ENCODE results near the gene USP34.

The USP34 gene

DNA sequence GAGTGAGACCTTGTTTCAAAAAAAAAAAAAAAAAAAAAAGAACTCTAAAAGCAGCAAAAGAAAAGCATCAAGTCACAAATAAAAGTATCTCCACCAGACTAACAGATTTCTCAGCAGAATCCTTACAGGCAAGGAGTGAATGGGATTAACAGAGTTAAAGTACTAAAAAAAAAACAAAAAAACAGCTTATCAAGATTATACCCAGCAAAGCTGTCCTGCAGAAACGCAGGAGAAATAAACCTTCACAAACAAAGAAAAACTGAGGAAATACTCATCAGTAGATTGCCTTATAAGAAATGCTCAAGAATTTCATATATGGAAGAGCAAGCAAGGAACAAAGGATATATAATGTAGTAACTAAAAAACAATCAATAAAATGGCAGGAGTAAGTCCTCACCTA lies 35.6 kb downstream of the USP34 start:
- H3K4me1 ChIP-seq (ENCODE audit: insufficient read depth, insufficient read length) = peaks cover 6% of the 10 kb centered on the region
- H3K27me3 ChIP-seq (ENCODE audit: insufficient read depth, insufficient read length) = no peaks in the 10 kb centered on the region
- H3K4me3 ChIP-seq (ENCODE audit: insufficient read length, low read depth) = no peak overlapping the region
- no peak overlapping the region for H3K9ac ChIP-seq (ENCODE audit: insufficient read length, low read depth)
- no peak for TF ChIP-seq YY1 (IDR thresholded peaks at IDR 0.05; ENCODE audit: insufficient read depth, insufficient read length)
- DNase-seq (ENCODE audit: low read depth, low spot score) = no peak
- peaks cover 7% of the 10 kb centered on the region for H3K36me3 ChIP-seq (ENCODE audit: insufficient read depth, insufficient read length, low read length)
- no peaks in the 10 kb centered on the region for H3K9me3 ChIP-seq (ENCODE audit: insufficient read depth, low read length)

- Histone ChIP-seq H3K9ac (ENCODE audit: insufficient read length, low read depth) (no peak overlapping the region), H3K27me3 (ENCODE audit: insufficient read depth, insufficient read length) (no peaks in the 10 kb centered on the region), H3K4me3 (ENCODE audit: insufficient read length, low read depth) (no peak overlapping the region), H3K9me3 (ENCODE audit: insufficient read depth, low read length) (no peaks in the 10 kb centered on the region), H3K36me3 (ENCODE audit: insufficient read depth, insufficient read length, low read length) (peaks cover under 1% of the 10 kb centered on the region), H3K4me1 (ENCODE audit: insufficient read depth, insufficient read length) (peaks cover 3% of the 10 kb centered on the region)
- DNase-seq (ENCODE audit: low read depth, low spot score) = no peak
- TF ChIP-seq YY1 (IDR thresholded peaks at IDR 0.05; ENCODE audit: insufficient read depth, insufficient read length) = no peak
- TF ChIP-seq ZNF274 (IDR thresholded peaks at IDR 0.05; ENCODE audit: low read depth, low read length) = no peak
- TF ChIP-seq SUZ12 (IDR thresholded peaks at IDR 0.05; ENCODE audit: extremely low read depth, insufficient read depth, insufficient read length) = no peak
Observed at GRCh38 chr2:61434314-61434713, 36.6 kb downstream of the USP34 start.

DNA sequence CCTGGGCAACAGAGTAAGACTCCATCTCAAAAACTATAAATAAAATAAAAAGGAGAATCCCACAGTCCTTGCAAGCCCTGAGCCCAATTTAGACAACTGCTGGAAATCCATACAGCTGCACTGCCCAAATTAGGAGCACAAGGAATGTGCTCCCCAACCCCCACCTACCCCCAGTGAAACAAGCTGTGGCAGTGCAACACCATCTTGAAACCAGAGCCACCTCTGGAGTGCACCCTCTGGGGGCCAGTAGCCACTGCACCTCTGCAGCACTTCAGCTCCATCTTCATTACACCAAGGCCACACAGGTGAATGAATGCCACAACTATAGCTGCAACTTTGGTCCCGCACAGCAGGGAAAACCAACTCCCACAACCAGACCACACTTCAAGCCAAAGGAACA lies 37.3 kb downstream of the USP34 start:
- no peak for DNase-seq (ENCODE audit: low read depth, low spot score)
- Histone ChIP-seq H3K27me3 (ENCODE audit: insufficient read depth, insufficient read length) (no peaks in the 10 kb centered on the region), H3K4me1 (ENCODE audit: insufficient read depth, insufficient read length) (peaks cover 3% of the 10 kb centered on the region), H3K36me3 (ENCODE audit: insufficient read depth, insufficient read length, low read length) (no peaks in the 10 kb centered on the region), H3K9me3 (ENCODE audit: insufficient read depth, low read length) (no peaks in the 10 kb centered on the region), H3K9ac (ENCODE audit: insufficient read length, low read depth) (no peak overlapping the region), H3K4me3 (ENCODE audit: insufficient read length, low read depth) (no peak overlapping the region)
- TF ChIP-seq ZNF274 (IDR thresholded peaks at IDR 0.05; ENCODE audit: low read depth, low read length) = no peak
- TF ChIP-seq SUZ12 (IDR thresholded peaks at IDR 0.05; ENCODE audit: extremely low read depth, insufficient read depth, insufficient read length) = no peak

- no peaks in the 10 kb centered on the region for H3K27me3 ChIP-seq (ENCODE audit: insufficient read depth, insufficient read length)
- H3K4me3 ChIP-seq (ENCODE audit: insufficient read length, low read depth) = no peak overlapping the region
- no peaks in the 10 kb centered on the region for H3K36me3 ChIP-seq (ENCODE audit: insufficient read depth, insufficient read length, low read length)
- no peak overlapping the region for H3K9ac ChIP-seq (ENCODE audit: insufficient read length, low read depth)
- no peak for TF ChIP-seq SUZ12 (IDR thresholded peaks at IDR 0.05; ENCODE audit: extremely low read depth, insufficient read depth, insufficient read length)
- H3K9me3 ChIP-seq (ENCODE audit: insufficient read depth, low read length) = no peaks in the 10 kb centered on the region
- peaks cover 3% of the 10 kb centered on the region for H3K4me1 ChIP-seq (ENCODE audit: insufficient read depth, insufficient read length)
- DNase-seq (ENCODE audit: low read depth, low spot score) = no peak
Observed at GRCh38 chr2:61432990-61433389, 37.9 kb downstream of the USP34 start.

DNA sequence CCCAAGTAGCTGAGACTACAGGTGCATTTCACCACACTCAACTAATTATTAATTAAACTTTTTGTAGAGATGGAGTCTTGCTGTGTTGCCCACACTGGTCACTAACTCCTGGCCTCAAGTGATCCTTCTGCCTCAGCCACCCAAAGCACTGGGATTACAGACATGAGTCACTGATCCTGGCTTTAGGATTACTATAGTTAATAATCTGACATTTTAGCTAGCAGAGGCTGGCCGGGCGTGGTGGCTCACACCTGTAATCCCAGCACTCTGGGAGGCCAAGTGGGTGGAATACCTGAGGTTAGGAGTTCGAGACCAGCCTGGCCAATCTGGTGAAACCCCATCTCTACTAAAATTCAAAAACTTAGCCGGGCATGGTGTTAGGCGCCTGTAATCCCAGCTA lies 39.5 kb downstream of the USP34 start:
- H3K9ac ChIP-seq (ENCODE audit: insufficient read length, low read depth) = no peak overlapping the region
- TF ChIP-seq SUZ12 (IDR thresholded peaks at IDR 0.05; ENCODE audit: extremely low read depth, insufficient read depth, insufficient read length) = no peak
- TF ChIP-seq YY1 (IDR thresholded peaks at IDR 0.05; ENCODE audit: insufficient read depth, insufficient read length) = no peak
- no peak for TF ChIP-seq ZNF274 (IDR thresholded peaks at IDR 0.05; ENCODE audit: low read depth, low read length)
- H3K4me1 ChIP-seq (ENCODE audit: insufficient read depth, insufficient read length) = peaks cover 3% of the 10 kb centered on the region

DNA sequence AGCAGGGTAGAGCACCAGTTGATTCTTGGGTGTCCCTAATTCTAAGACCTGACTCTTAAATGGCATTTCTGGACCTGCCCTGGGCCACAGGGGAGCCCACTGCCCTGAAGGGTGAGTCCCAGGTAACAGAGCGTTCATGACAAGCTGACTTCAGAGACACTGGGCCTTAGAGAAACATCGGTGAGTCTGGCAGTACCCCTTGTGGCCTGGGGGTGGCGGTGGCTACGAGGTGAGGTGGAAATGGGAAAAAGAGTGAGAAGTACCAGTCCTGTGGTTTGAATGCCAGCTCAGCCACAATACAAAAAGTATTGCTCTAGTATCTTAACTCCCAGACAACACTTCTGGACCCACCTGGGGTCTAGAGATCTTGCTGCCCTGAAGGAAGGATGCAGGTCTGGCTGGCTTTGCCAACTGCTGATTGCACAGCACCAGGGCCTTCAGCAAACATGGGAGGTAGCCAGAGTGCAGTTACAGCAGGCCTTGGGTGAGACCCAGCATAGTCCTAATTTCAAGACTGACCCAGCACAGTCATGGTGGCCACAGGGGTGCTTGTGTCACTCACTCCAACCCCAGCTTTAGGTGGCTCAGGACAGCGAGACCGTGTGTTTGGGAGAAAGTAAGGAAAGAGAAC lies 44.5 kb downstream of the USP34 start:
- peak; percentile 51 for DNase-seq (ENCODE audit: low read depth, low spot score)
- no peaks in the 10 kb centered on the region for H3K36me3 ChIP-seq (ENCODE audit: insufficient read depth, insufficient read length, low read length)
- no peak overlapping the region for H3K9ac ChIP-seq (ENCODE audit: insufficient read length, low read depth)
- TF ChIP-seq YY1 (IDR thresholded peaks at IDR 0.05; ENCODE audit: insufficient read depth, insufficient read length) (no peak), SUZ12 (IDR thresholded peaks at IDR 0.05; ENCODE audit: extremely low read depth, insufficient read depth, insufficient read length) (no peak), ZNF274 (IDR thresholded peaks at IDR 0.05; ENCODE audit: low read depth, low read length) (no peak)
- no peaks in the 10 kb centered on the region for H3K27me3 ChIP-seq (ENCODE audit: insufficient read depth, insufficient read length)
- peaks cover 4% of the 10 kb centered on the region for H3K4me1 ChIP-seq (ENCODE audit: insufficient read depth, insufficient read length)
- H3K4me3 ChIP-seq (ENCODE audit: insufficient read length, low read depth) = no peak overlapping the region
- no peaks in the 10 kb centered on the region for H3K9me3 ChIP-seq (ENCODE audit: insufficient read depth, low read length)

More for the DNA sequence above, 39.5 kb downstream of the USP34 start:
- Histone ChIP-seq H3K27me3 (ENCODE audit: insufficient read depth, insufficient read length) (no peaks in the 10 kb centered on the region), H3K36me3 (ENCODE audit: insufficient read depth, insufficient read length, low read length) (no peaks in the 10 kb centered on the region), H3K4me3 (ENCODE audit: insufficient read length, low read depth) (no peak overlapping the region), H3K9me3 (ENCODE audit: insufficient read depth, low read length) (no peaks in the 10 kb centered on the region)
- no peak for DNase-seq (ENCODE audit: low read depth, low spot score)

DNA sequence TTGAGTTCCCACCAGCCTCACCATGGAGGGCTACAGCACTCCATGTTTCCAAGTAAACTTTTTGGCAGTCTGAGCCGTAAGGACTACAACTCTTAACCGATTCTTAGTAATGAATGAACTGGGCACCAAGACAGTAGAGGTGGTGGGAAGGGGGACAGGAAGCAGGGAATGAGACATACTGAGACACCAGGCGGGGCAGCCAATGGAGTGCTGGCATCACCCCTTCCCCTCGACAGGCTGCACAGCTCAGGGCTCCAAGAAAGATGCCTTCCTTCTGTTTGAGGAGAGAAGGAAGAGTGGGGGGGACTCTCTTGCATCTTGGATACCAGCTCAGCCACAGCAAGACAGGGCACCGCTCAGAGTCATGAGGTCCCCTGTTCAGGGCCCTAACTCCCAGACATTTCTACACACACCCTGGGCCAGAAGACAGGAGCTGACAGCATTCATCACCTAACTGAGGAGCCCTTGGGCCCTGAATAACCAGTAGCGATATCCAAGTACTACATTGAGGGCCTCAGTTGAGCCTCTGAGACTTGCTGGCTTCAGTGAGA lies 45.2 kb downstream of the USP34 start:
- Histone ChIP-seq H3K4me3 (ENCODE audit: insufficient read length, low read depth) (no peak overlapping the region), H3K9me3 (ENCODE audit: insufficient read depth, low read length) (no peaks in the 10 kb centered on the region), H3K27me3 (ENCODE audit: insufficient read depth, insufficient read length) (no peaks in the 10 kb centered on the region), H3K36me3 (ENCODE audit: insufficient read depth, insufficient read length, low read length) (no peaks in the 10 kb centered on the region), H3K9ac (ENCODE audit: insufficient read length, low read depth) (no peak overlapping the region), H3K4me1 (ENCODE audit: insufficient read depth, insufficient read length) (peaks cover 4% of the 10 kb centered on the region)
- no peak for DNase-seq (ENCODE audit: low read depth, low spot score)
- no peak for TF ChIP-seq ZNF274 (IDR thresholded peaks at IDR 0.05; ENCODE audit: low read depth, low read length)
- no peak for TF ChIP-seq YY1 (IDR thresholded peaks at IDR 0.05; ENCODE audit: insufficient read depth, insufficient read length)
- no peak for TF ChIP-seq SUZ12 (IDR thresholded peaks at IDR 0.05; ENCODE audit: extremely low read depth, insufficient read depth, insufficient read length)

All from NT2/D1 (cell line).